ENCODE measurements around the gene TTC31.
"Not testable (repeated sequence)": the region's sequence is repeated elsewhere in the genome, so short reads cannot be mapped to it uniquely, and the experiment has no call there.

TTC31 gene

GRCh38 chr2:74447230-74447999 lies 35.5 kb upstream of the TTC31 start:
- H3K36me3 Mint-ChIP-seq (ENCODE audit: low read depth) = no peaks in the 10 kb centered on the region
- no peak overlapping the region for H3K4me3 Mint-ChIP-seq
- H3K4me1 Mint-ChIP-seq (ENCODE audit: low read depth) = peaks cover 2% of the 10 kb centered on the region
- DNase-seq = no peak
- H3K9me3 Mint-ChIP-seq = no peaks in the 10 kb centered on the region
- H3K27me3 Mint-ChIP-seq = peaks cover 16% of the 10 kb centered on the region
- H3K27ac Mint-ChIP-seq = no peak overlapping the region

- Mint-ChIP-seq H3K4me3 (no peak overlapping the region), H3K27ac (no peak overlapping the region), H3K36me3 (ENCODE audit: low read depth) (no peaks in the 10 kb centered on the region), H3K4me1 (ENCODE audit: low read depth) (peaks cover 11% of the 10 kb centered on the region), H3K27me3 (peaks cover 10% of the 10 kb centered on the region), H3K9me3 (no peaks in the 10 kb centered on the region)
- DNase-seq = no peak
Measured at GRCh38 chr2:74448771-74449170, 34.1 kb upstream of the TTC31 start.

GRCh38 chr2:74450570-74451190 lies 32.2 kb upstream of the TTC31 start:
- DNase-seq = no peak
- no peaks in the 10 kb centered on the region for H3K9me3 Mint-ChIP-seq
- H3K27ac Mint-ChIP-seq = no peak overlapping the region
- no peak overlapping the region for H3K4me3 Mint-ChIP-seq
- peaks cover 6% of the 10 kb centered on the region for H3K36me3 Mint-ChIP-seq (ENCODE audit: low read depth)
- H3K27me3 Mint-ChIP-seq = no peaks in the 10 kb centered on the region
- peaks cover 24% of the 10 kb centered on the region for H3K4me1 Mint-ChIP-seq (ENCODE audit: low read depth)

GRCh38 chr2:74454654-74455511 lies 28.0 kb upstream of the TTC31 start, which contains the start of gene INO80B:
Gene INO80B, plus strand, starts transcription at chr2:74455087. Its CDS starts 30 bp downstream, at chr2:74455117.
- Mint-ChIP-seq H3K36me3 (ENCODE audit: low read depth) (peaks cover 33% of the 10 kb centered on the region), H3K9me3 (no peaks in the 10 kb centered on the region), H3K4me1 (ENCODE audit: low read depth) (peaks cover 54% of the 10 kb centered on the region), H3K27me3 (no peaks in the 10 kb centered on the region), H3K4me3 (peak within 1 kb of the TSS; percentile 92), H3K27ac (peak within 1 kb of the TSS; percentile 97)
- DNase-seq = peak; percentile 99

- no peaks in the 10 kb centered on the region for H3K27me3 Mint-ChIP-seq
- H3K27ac Mint-ChIP-seq = peak overlapping the region; percentile 97
- no peaks in the 10 kb centered on the region for H3K9me3 Mint-ChIP-seq
- peaks cover 55% of the 10 kb centered on the region for H3K36me3 Mint-ChIP-seq (ENCODE audit: low read depth)
- no peak for DNase-seq
- peaks cover 60% of the 10 kb centered on the region for H3K4me1 Mint-ChIP-seq (ENCODE audit: low read depth)
- H3K4me3 Mint-ChIP-seq = peak overlapping the region; percentile 92
Measured at GRCh38 chr2:74457129-74457548, 25.7 kb upstream of the TTC31 start.

GRCh38 chr2:74457549-74458131 lies 25.2 kb upstream of the TTC31 start:
- Mint-ChIP-seq H3K9me3 (no peaks in the 10 kb centered on the region), H3K27me3 (no peaks in the 10 kb centered on the region), H3K4me3 (peak overlapping the region; percentile 92), H3K4me1 (ENCODE audit: low read depth) (peaks cover 56% of the 10 kb centered on the region), H3K36me3 (ENCODE audit: low read depth) (peaks cover 60% of the 10 kb centered on the region), H3K27ac (peak overlapping the region; percentile 97)
- DNase-seq = peak; percentile 89

- no peaks in the 10 kb centered on the region for H3K27me3 Mint-ChIP-seq
- H3K4me3 Mint-ChIP-seq = peak within 1 kb of the TSS; percentile 92
- peaks cover 56% of the 10 kb centered on the region for H3K4me1 Mint-ChIP-seq (ENCODE audit: low read depth)
- H3K36me3 Mint-ChIP-seq (ENCODE audit: low read depth) = peaks cover 67% of the 10 kb centered on the region
- DNase-seq = peak; percentile 96
- peak within 1 kb of the TSS; percentile 97 for H3K27ac Mint-ChIP-seq
- H3K9me3 Mint-ChIP-seq = no peaks in the 10 kb centered on the region
Measured at GRCh38 chr2:74458132-74458937, 24.5 kb upstream of the TTC31 start, which contains the start of gene WBP1. Gene WBP1, plus strand, starts transcription at chr2:74458438. Its CDS starts 165 bp downstream, at chr2:74458603.

GRCh38 chr2:74458938-74459363 lies 23.9 kb upstream of the TTC31 start:
- H3K4me3 Mint-ChIP-seq = peak overlapping the region; percentile 92
- H3K4me1 Mint-ChIP-seq (ENCODE audit: low read depth) = peaks cover 59% of the 10 kb centered on the region
- H3K27me3 Mint-ChIP-seq = no peaks in the 10 kb centered on the region
- no peak for DNase-seq
- no peaks in the 10 kb centered on the region for H3K9me3 Mint-ChIP-seq
- peaks cover 70% of the 10 kb centered on the region for H3K36me3 Mint-ChIP-seq (ENCODE audit: low read depth)
- peak overlapping the region; percentile 97 for H3K27ac Mint-ChIP-seq

- H3K27me3 Mint-ChIP-seq, H3K9me3 Mint-ChIP-seq, DNase-seq: not testable (repeated sequence)
- peaks cover 58% of the 10 kb centered on the region for H3K4me1 Mint-ChIP-seq (ENCODE audit: low read depth)
- peak overlapping the region; percentile 92 for H3K4me3 Mint-ChIP-seq
- H3K36me3 Mint-ChIP-seq (ENCODE audit: low read depth) = peaks cover 76% of the 10 kb centered on the region
- peak overlapping the region; percentile 97 for H3K27ac Mint-ChIP-seq
Measured at GRCh38 chr2:74459503-74460118, 23.3 kb upstream of the TTC31 start.

- Mint-ChIP-seq H3K27ac (peak overlapping the region; percentile 97), H3K36me3 (ENCODE audit: low read depth) (peaks cover 75% of the 10 kb centered on the region), H3K4me1 (ENCODE audit: low read depth) (peaks cover 54% of the 10 kb centered on the region)
- H3K4me3 Mint-ChIP-seq, H3K9me3 Mint-ChIP-seq, DNase-seq, H3K27me3 Mint-ChIP-seq: not testable (repeated sequence)
Measured at GRCh38 chr2:74460187-74460586, 22.7 kb upstream of the TTC31 start.

GRCh38 chr2:74461187-74462053 lies 21.5 kb upstream of the TTC31 start:
- DNase-seq = no peak
- no peak overlapping the region for H3K4me3 Mint-ChIP-seq
- no peaks in the 10 kb centered on the region for H3K27me3 Mint-ChIP-seq
- no peaks in the 10 kb centered on the region for H3K9me3 Mint-ChIP-seq
- H3K4me1 Mint-ChIP-seq (ENCODE audit: low read depth) = peaks cover 45% of the 10 kb centered on the region
- H3K36me3 Mint-ChIP-seq (ENCODE audit: low read depth) = peaks cover 72% of the 10 kb centered on the region
- H3K27ac Mint-ChIP-seq = peak overlapping the region; percentile 52

- H3K4me3 Mint-ChIP-seq = no peak overlapping the region
- no peak for DNase-seq
- no peaks in the 10 kb centered on the region for H3K9me3 Mint-ChIP-seq
- peaks cover 38% of the 10 kb centered on the region for H3K4me1 Mint-ChIP-seq (ENCODE audit: low read depth)
- peak overlapping the region; percentile 73 for H3K27ac Mint-ChIP-seq
- H3K27me3 Mint-ChIP-seq = no peaks in the 10 kb centered on the region
- H3K36me3 Mint-ChIP-seq (ENCODE audit: low read depth) = peaks cover 64% of the 10 kb centered on the region
Measured at GRCh38 chr2:74462054-74462785, 20.7 kb upstream of the TTC31 start.
